NCI-H1092 (cell line): ENCODE measurements around the gene MTHFD2.
"Not testable (repeated sequence)": the region's sequence is repeated elsewhere in the genome, so short reads cannot be mapped to it uniquely, and the experiment has no call there.

ENCODE experiments used
- DNase-seq: peaks from one replicate; lab custom pipeline; 2025; lab: John Stamatoyannopoulos, UW

The MTHFD2 gene

DNA sequence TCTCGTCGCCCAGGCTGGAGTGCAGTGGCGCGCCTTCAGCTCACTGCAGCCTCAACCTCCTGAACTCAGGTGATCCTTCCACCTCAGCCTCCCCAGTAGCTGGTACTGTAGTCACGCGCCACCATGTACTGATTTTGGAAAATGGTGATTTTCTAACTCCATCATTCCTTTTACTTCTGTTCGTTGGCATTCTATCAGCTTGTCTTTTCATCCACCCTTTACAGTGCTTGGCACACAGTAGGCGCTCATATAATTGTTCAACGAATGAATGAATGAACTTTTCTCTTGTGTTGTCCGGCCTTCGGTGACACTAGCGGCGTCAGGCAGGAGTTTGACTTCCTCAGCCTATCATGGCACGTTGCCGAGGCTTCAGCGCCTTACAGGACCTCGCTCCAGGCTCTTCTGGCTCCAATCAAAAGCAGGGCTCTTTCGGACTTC, 373 bp upstream of the MTHFD2 start:
- DNase-seq: no peak

- DNase-seq: no peak
Observed at GRCh38 chr2:74199275-74199701, 873 bp downstream of the MTHFD2 start.

DNA sequence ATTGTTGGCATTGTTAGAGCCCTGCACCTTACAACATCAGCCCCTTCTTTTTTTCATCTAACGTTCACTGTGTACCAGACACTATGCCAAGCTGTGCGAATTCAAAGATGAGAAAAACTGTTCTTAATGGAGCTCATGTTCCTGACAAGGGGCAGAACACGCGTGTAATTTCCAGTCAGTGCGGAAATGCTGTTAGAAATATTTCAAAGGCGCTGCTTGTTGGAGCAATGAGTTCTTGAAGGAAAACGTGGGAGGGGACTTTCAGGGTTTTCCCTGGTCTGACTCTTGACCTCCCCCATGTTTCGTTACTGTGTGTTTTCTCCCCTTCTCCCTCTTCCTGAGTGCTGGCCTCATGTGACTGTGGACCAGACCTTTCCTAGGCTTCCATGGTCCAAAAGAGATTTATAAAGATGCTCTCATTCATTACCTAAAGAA, 1.5 kb downstream of the MTHFD2 start:
- DNase-seq: no peak

DNA sequence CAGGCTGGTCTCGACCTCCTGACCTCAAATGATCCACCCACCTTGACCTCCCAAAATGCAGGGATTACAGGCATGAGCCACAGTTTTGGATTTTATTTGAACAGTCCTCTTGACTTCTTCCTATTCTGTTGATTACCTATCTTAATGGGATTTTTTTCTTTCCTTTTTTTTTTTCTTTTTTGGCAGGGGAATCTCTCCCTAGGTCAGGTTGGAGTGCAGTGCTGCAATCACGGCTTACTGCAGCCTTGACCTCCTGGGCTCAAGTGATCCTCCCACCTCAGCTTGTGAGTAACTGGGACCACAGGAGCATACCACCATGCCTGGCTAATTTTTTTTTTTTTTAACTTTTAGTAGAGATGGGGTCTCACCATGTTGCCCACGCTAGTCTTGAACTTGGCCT, 2.8 kb downstream of the MTHFD2 start:
- DNase-seq: no peak

DNA sequence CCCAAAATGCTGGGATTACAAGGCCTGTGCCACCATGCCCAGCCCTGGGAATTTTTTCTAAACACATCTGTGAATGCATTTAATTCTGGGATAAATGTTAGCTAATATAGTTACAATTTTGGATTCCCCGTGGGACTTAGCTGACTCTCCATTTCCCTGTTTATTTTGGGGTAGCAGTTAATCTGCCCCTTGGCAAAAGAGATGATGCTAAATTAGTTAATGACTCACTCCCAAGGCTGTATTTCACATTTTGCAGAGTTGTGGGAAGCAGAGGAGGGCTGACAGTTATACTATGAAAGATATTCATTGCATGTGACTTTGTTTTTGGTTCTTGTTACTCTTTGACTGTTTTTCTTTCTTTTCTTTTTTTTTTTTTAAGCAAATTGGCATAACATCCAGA, 3.2 kb downstream of the MTHFD2 start:
- no peak for DNase-seq

DNA sequence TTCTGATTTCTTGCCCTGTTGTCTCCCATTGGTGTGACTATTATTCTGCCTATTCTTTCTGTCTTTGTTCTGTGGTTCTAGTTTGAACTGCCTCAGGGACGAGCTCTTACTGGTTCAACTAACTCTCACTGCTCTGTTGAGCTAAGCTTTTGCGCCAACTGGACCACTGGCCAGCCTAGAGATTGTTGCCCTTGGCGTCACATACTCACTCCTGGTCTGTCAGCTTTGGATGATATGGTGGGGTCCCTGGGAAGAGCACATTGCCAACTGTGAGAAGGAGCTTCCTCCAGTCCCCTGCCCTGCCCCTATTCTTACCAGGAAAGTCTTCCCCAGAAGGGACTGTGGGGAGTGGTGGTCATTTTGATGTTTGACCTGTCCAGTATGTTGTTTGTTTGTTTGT, 6.0 kb downstream of the MTHFD2 start:
- no peak for DNase-seq

DNA sequence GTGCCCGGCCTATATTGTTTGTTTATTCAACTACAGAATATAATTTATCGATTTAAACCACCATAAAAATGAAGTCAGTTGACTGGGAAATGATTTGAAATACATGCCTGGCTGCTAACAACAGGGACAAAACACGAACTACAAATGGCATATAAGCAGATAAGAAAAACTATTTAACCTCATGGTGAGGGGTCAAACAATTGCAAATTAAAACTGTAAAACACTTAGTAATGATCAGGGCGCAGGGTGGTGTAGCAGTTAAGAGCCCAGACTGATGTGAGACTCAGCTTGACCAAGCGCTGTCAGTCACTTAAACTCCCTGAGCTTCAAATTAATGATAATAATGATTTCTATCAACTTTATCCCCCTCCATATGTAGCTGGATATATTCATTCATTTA, 6.7 kb downstream of the MTHFD2 start:
- DNase-seq: no peak

DNA sequence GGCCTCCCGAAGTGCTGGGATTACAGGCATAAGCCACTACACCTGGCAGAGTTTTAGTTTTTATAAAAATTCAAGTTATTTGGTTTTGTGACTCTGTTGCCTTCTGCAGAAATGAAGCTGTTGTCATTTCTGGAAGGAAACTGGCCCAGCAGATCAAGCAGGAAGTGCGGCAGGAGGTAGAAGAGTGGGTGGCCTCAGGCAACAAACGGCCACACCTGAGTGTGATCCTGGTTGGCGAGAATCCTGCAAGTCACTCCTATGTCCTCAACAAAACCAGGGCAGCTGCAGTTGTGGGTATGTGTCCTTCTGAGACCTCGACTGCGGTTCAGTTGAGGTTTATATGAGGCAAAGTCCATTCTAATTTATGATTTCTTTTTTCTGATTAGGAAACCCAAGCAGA, 7.2 kb downstream of the MTHFD2 start:
- DNase-seq: no peak

DNA sequence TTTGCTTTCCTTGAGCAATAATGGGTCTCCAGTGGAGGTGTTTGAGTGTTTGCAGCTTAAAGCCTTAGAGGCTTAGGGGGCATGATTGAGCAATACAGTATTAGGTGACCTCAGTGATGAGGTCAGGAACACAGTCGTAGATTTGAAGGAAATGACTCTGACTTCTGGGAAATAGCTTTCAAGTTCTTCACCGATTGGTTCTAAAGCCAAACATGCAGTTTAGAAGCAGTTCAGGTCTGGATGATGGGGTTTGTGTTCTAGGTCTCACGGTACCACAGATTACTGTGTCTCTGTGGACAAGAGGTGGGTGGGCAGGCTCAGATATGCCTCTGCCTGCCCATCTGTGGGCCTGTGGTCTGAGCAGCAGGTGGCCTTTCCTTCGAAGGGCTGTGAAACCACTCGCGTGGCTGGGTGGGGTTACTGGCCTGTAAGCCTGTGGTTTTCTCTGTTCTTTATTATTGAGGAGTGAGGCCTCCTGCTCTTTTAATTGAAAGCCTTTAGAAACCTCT, 7.8 kb downstream of the MTHFD2 start:
- DNase-seq: no peak

GRCh38 chr2:74212702-74213410, 14.4 kb downstream of the MTHFD2 start:
- DNase-seq: no peak

DNA sequence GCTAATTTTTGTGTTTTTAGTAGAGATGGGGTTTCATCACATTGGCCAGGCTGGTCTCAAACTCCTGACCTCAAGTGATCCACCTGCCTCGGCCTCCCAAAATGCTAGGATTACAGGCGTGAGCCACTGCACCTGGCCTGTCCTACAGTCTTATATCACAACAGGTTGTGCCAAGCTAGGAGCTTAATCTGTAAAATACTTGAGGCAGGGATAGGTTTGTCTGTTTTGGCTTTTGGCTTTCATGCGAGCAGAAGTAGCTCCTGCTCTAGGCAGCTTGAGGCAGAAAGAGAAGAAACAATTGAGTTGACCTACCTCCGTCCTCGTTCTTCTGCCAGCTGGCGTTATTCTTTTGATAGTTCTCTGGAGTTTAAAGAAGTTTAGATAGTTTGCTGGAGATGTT, 17.4 kb downstream of the MTHFD2 start:
- not testable (repeated sequence) for DNase-seq

DNA sequence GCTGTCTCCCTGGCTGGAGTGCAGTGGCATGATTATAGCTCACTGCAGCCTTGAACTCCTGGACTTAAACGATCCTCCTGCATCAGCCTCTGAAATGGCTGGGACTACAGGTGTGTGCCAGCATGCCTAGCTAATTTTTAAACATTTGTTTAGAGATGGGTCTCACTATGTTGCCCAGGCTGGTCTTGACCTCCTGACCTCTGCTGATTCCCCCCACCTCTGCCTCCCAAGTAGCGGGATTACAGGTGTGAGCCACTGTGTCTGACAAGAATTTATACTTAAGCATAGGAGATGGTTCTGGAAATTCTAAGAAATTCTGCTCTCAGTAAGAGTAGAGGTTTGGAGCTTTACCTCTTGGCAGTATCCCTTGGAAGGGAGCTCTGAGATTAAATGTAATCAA, 18.2 kb downstream of the MTHFD2 start:
- DNase-seq: no peak

- no peak for DNase-seq
Observed at GRCh38 chr2:74219846-74220486, 21.6 kb downstream of the MTHFD2 start.

- no peak for DNase-seq
Observed at GRCh38 chr2:74221091-74221490, 22.7 kb downstream of the MTHFD2 start.

DNA sequence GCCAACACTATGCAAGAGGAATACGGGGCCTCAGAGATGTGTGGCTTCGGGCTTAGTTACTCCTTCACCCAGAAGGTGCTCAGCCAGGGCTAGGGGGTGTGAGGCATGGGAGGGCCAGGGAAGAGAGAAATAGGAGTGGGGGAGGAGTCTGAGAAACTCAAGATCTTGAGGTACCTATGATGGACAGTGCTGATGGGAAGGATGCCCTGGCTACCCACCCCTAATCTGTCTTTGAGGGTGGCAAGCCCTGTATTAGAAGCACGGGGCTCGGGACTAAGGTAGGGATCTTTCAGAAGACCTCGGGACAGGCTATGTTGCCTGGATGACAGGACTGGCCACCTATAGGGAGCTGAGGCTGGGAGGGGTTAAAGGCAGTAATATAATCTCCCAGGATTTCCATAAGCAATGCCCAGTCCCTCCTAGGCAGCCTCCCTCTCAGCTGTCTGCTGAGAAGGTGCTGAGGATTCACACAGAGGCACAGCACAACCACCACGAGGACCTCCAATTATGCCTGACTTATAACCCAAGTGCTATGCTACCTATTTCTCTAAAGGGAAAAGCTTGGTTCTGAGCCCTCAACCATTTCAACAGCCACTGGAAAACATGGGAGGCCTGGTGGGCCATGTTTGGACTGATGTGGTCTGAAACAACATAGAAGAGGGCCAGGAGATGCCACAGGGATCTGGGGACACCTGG, 23.3 kb downstream of the MTHFD2 start:
- no peak for DNase-seq

- no peak for DNase-seq
Observed at GRCh38 chr2:74222300-74222650, 23.9 kb downstream of the MTHFD2 start.

DNA sequence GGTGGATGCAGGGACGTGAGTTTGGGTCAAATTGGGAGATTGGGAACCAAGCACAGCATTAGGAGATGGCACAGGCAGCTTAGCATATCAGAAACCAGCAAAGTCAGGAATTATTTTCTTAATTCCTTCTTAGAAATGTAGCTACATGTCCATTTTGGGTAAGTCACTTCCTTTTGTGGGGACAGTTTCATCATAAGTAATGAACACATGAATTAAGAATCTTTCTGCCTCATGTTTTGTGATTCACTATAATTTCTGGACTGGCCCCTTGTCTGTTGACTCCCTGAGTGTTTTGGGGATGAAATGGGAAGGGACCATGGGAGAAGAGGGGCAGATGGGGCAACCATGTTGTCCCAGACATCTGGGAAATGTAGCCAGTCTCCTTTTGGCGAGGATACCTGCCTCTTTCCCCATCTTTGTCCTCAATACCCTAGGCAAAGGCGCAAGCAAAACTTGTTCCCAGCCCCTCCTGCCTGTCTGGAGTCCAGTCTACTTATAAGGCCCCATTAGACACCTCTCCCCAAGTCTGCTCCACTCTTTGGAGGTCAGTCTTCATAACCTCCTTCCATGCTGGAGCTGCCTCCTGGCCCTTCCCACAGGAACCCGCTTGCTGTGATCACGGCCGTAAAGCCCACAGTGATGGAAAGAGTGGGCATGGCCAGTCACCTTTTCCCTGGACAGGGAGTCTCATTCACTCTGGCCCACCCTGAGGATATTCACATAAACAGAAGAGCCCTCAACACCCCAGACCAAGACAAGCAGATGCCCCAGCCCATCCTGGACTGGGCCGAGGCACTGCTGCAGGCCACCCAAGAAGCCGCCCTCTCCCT, 25.7 kb downstream of the MTHFD2 start:
- no peak for DNase-seq

GRCh38 chr2:74225698-74226459, 27.5 kb downstream of the MTHFD2 start:
- no peak for DNase-seq

DNA sequence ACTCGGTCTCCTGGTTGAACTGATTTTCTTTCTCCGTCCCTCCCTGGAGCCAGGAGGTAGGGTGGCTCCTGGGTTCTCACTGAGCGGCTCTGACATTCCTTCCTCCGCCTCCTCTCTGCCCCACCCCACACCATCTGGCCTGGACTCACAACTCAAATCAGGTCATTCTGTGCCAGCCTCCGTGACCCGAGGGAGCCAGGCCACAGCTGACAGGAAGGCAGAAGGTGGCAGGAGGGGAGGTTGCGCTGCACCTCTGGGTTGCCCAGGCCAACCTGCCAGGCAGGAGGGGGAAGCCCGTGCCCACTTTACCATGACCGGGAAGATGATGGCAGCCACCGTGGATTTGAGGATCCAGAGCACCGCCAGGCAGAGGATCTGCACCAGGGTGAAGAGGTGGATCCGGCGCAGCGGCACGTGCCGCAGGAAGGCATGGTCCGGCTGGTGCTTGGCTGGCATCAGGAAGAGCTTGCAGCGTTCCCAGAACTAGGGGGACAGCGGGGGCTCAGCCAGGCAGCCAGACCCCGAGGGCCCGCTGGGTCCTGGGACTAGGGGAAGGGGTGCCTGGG, 28.3 kb downstream of the MTHFD2 start:
- no peak for DNase-seq

DNA sequence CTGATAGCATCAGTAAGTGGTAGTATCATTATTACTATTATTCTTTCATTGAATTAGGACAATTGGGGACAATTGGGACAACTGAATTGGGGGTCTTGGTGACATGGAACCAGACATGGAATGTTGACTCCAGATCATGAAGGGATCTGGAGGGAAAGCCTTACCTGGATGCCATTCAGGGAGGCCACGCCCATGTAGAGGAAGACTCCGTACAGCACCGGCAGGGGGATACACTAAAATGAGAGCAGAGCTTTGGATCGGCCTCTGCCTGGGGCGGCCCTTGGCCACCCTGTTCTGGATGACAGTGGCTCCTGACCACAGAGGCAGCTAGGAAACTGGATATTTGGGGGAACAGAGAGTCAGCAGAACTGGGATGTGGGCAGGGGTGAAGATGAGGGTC, 29.2 kb downstream of the MTHFD2 start:
- DNase-seq: no peak

DNA sequence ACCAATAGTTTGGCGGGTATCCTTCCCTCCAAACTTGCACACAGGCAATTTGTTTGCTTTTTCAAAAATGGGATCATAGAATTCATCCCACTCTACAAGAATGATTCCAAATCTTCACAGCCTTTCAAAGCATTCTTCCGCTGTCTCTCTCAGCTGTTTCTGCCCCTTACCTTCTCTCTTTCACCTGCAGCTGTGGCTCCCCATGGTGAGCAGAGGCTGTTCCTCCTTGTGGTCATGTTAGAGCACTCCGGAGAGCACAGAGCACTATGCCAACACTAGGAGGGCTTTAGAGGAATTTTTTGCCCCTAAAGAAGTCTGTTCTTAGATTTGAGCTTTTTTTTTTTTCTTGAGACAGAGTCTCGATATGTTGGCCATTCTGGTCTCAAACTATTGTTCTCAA, 30.4 kb downstream of the MTHFD2 start:
- DNase-seq: no peak
